Iris pigment epithelial cell (primary cell): ENCODE data around the gene METTL13.

Source experiments
- DNase-seq: peaks from one replicate; pipeline ENCODE4 v3.0.0-alpha.2; 2011; ENCODE audit warnings: low read depth

METTL13 gene

DNA sequence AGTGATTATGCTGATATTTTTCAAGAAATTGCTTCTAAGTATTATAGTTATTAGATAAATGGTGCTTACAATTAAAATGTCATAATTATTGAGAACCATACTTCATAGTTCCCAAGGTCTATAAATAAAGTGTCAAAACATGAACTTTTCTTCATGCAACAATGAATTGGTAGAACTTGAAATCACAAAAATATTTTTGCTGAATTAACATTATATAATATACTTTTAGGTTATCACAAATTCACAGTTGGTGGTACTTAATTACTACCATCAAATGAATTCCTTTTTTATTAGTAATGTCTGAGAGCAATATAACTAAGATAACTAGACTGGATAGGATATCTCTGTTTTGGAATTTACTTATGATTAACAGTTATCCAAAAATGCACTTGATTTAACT is 64.5 kb downstream of the METTL13 start:
- DNase-seq, result no peak
